Measurements from ENCODE around the gene ETFA. TPM values are rescaled to one million over a fixed set of nuclear protein-coding genes. Genes with fewer than 3 reads are reported as not detected.
"Not testable (repeated sequence)": the region's sequence is repeated elsewhere in the genome, so short reads cannot be mapped to it uniquely, and the experiment has no call there.

Gene ETFA
- total RNA-seq, 1 donor from 2014 or later, result 117 TPM

DNA sequence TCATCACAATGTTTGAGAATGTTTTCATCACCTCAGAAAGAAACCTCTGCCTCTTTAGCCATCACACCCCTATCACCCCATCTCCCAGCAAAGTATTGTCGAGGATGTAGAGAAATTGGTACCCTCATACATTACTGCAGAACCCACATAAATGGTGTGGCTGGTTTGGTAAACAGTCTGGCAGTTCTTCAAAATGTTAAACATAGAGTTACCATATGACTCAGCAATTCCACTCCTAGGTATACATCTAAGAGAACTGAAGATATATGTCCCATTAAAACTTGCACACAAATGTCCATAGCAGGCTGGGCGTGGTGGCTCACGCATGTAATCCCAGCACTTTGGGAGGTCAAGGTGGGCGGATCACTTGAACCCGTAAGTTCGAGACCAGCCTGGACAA lies 8.7 kb upstream of the ETFA start:
- Mint-ChIP-seq H3K27ac (ENCODE audit: unreplicated experiment) (no peak overlapping the region), H3K9me3 (ENCODE audit: low read depth) (no peaks in the 10 kb centered on the region), H3K36me3 (ENCODE audit: low read depth) (no peaks in the 10 kb centered on the region), H3K4me1 (ENCODE audit: low read depth) (no peaks in the 10 kb centered on the region), H3K27me3 (ENCODE audit: low read depth) (peaks cover 22% of the 10 kb centered on the region), H3K4me3 (ENCODE audit: unreplicated experiment) (no peak overlapping the region)
- DNase-seq (ENCODE audit: low spot score), result no peak
- TF ChIP-seq CTCF (IDR thresholded peaks at IDR 0.05), result no peak

GRCh38 chr15:76313731-76314130 lies 2.5 kb upstream of the ETFA start:
- Mint-ChIP-seq H3K36me3 (ENCODE audit: low read depth) (peaks cover 2% of the 10 kb centered on the region), H3K27me3 (ENCODE audit: low read depth) (no peaks in the 10 kb centered on the region), H3K4me3 (ENCODE audit: unreplicated experiment) (no peak overlapping the region), H3K9me3 (ENCODE audit: low read depth) (no peaks in the 10 kb centered on the region), H3K27ac (ENCODE audit: unreplicated experiment) (no peak overlapping the region), H3K4me1 (ENCODE audit: low read depth) (peaks cover 27% of the 10 kb centered on the region)
- TF ChIP-seq CTCF (IDR thresholded peaks at IDR 0.05), result no peak
- no peak for DNase-seq (ENCODE audit: low spot score)

DNA sequence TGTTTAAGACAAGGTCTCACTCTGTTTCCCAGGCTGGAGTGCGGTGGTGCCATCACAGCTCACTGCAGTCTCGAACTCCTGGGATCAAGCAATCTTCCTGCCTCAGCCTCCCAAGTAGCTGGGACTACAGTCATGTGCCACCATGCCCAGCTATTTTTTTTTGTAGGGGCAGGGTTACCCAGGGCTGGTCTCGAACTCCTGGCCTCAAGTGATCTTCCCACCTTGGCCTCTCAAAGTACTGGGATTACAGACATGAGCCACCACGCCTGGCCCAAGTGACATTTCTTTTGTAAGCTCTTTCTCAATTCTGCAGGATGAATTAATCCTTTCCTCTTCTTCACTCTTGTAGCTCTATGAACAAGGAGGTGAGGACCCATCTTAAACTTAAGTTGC lies 1.9 kb upstream of the ETFA start:
- H3K4me1 Mint-ChIP-seq (ENCODE audit: low read depth), result peaks cover 33% of the 10 kb centered on the region
- not testable (repeated sequence) for H3K27me3 Mint-ChIP-seq (ENCODE audit: low read depth); H3K4me3 Mint-ChIP-seq (ENCODE audit: unreplicated experiment); H3K36me3 Mint-ChIP-seq (ENCODE audit: low read depth); H3K9me3 Mint-ChIP-seq (ENCODE audit: low read depth); DNase-seq (ENCODE audit: low spot score); H3K27ac Mint-ChIP-seq (ENCODE audit: unreplicated experiment)

DNA sequence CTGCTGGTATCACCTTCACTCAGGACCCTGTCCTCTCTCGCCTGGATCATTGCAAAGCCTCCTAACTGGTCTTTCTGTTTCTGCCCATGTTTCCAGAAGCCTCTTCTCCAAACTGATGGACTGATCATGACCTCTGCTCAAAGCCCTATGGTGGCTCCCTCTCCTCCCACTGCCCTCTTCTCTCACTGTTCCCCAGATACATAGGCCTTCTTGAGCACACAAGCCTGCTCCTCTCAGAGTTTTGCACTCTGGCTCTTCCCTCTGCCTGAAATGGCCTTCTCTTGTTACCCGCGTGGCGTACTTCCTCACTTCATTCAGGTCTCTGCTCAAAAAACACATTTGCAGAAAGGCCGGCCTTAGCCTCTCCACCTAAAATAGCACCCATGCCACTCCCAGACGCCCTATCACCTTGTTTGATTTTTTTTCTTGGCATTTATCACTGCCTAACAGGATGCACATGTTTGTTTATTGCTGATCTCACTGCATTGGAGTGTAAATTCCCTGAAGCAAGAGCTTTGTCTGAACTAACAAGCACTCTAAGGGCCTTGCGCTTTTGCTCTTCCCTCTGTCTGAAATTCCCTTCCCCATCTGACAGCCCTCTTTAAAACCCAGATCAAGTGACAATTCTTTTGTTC lies 1.4 kb upstream of the ETFA start:
- no peaks in the 10 kb centered on the region for H3K27me3 Mint-ChIP-seq (ENCODE audit: low read depth)
- peaks cover 35% of the 10 kb centered on the region for H3K4me1 Mint-ChIP-seq (ENCODE audit: low read depth)
- no peaks in the 10 kb centered on the region for H3K9me3 Mint-ChIP-seq (ENCODE audit: low read depth)
- no peak for DNase-seq (ENCODE audit: low spot score)
- peaks cover 2% of the 10 kb centered on the region for H3K36me3 Mint-ChIP-seq (ENCODE audit: low read depth)
- peak overlapping the region; percentile 10 for H3K27ac Mint-ChIP-seq (ENCODE audit: unreplicated experiment)
- H3K4me3 Mint-ChIP-seq (ENCODE audit: unreplicated experiment), result peak overlapping the region; percentile 8
- no peak for TF ChIP-seq CTCF (IDR thresholded peaks at IDR 0.05)

DNA sequence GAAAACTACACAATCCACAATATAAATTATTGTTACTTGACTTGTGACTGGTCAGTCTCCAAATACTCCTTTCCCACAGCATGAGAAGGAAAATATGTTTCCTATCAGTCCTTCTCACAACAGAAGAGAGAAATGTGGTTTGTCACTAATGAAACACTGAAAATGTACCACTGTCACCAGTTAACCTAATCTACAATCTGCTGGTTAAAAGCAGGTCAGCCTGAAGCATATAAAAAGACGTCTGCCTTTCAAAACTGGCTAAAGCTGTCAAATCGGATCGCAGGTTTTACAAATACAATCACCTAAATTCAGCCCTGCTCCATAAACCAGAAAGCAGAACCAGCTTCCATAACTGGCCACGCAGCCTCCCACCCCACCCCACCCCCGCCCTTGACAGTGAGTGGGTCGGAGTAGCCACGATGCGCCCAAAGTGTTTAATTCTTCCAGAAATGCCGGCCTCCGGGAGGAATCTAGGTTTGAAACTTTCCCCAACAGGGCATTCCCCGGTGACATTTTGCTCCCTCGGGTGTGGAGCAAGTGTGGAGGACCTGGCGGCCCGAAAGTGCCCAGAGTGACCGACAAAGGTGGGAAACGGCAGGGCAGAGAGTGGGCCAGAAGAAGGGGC lies 682 bp downstream of the ETFA start:
- H3K36me3 Mint-ChIP-seq (ENCODE audit: low read depth), result peaks cover 2% of the 10 kb centered on the region
- no peaks in the 10 kb centered on the region for H3K27me3 Mint-ChIP-seq (ENCODE audit: low read depth)
- H3K4me1 Mint-ChIP-seq (ENCODE audit: low read depth), result peaks cover 40% of the 10 kb centered on the region
- peak overlapping the region; percentile 95 for H3K27ac Mint-ChIP-seq (ENCODE audit: unreplicated experiment)
- no peak for TF ChIP-seq CTCF (IDR thresholded peaks at IDR 0.05)
- peak overlapping the region; percentile 87 for H3K4me3 Mint-ChIP-seq (ENCODE audit: unreplicated experiment)
- no peak for DNase-seq (ENCODE audit: low spot score)
- H3K9me3 Mint-ChIP-seq (ENCODE audit: low read depth), result no peaks in the 10 kb centered on the region

Data from chondrocyte (in vitro differentiated cells).